GM18511 (cell line): ENCODE data around the gene ZMYND19.
"Not testable (repeated sequence)": the region's sequence is repeated elsewhere in the genome, so short reads cannot be mapped to it uniquely, and the experiment has no call there.

Source experiments
- ATAC-seq: cut with Tn5 transposase; IDR thresholded peaks from one replicate; pipeline ENCODE4 v1.9.1; 2021; ENCODE audit warnings: mild to moderate bottlenecking, moderate library complexity; ENCODE audit not compliant: unreplicated experiment

ZMYND19 gene

GRCh38 chr9:137564134-137564533 lies 26.2 kb downstream of the ZMYND19 start:
- ATAC-seq = no peak

GRCh38 chr9:137558127-137558526 lies 32.2 kb downstream of the ZMYND19 start:
- ATAC-seq = no peak

- no peak for ATAC-seq
These were observed 34.1 kb downstream of the ZMYND19 start for GRCh38 chr9:137556069-137556838.

GRCh38 chr9:137555179-137555578 lies 35.1 kb downstream of the ZMYND19 start:
- no peak for ATAC-seq

GRCh38 chr9:137554349-137554748 lies 36.0 kb downstream of the ZMYND19 start:
- ATAC-seq = no peak

- not testable (repeated sequence) for ATAC-seq
These were observed 36.7 kb downstream of the ZMYND19 start for GRCh38 chr9:137553654-137554053.

GRCh38 chr9:137552022-137552768 lies 38.1 kb downstream of the ZMYND19 start:
- peak; percentile 28 for ATAC-seq

- peak; percentile 79 for ATAC-seq
These were observed 38.9 kb downstream of the ZMYND19 start, which contains the start of gene MRPL41 for GRCh38 chr9:137551264-137552021. Gene MRPL41, plus strand, starts transcription at chr9:137551879. Its CDS starts 203 bp downstream, at chr9:137552082.

- not testable (repeated sequence) for ATAC-seq
These were observed 39.4 kb downstream of the ZMYND19 start for GRCh38 chr9:137550958-137551263.

GRCh38 chr9:137550231-137550621 lies 40.1 kb downstream of the ZMYND19 start, which contains the start of gene PNPLA7:
Gene PNPLA7, minus strand, starts transcription at chr9:137550402. Its CDS starts 205 bp downstream, at chr9:137550197.
- no peak for ATAC-seq

GRCh38 chr9:137547687-137548543 lies 42.4 kb downstream of the ZMYND19 start:
- no peak for ATAC-seq

- ATAC-seq = no peak
These were observed 45.2 kb downstream of the ZMYND19 start for GRCh38 chr9:137545123-137545522.

GRCh38 chr9:137544176-137544760 lies 46.0 kb downstream of the ZMYND19 start:
- no peak for ATAC-seq

GRCh38 chr9:137543237-137543963 lies 46.9 kb downstream of the ZMYND19 start:
- no peak for ATAC-seq

GRCh38 chr9:137542486-137542885 lies 47.8 kb downstream of the ZMYND19 start:
- no peak for ATAC-seq

- no peak for ATAC-seq
These were observed 49.8 kb downstream of the ZMYND19 start for GRCh38 chr9:137540536-137540935.

- ATAC-seq = no peak
These were observed 52.3 kb downstream of the ZMYND19 start for GRCh38 chr9:137538058-137538457.

- ATAC-seq = not testable (repeated sequence)
These were observed 53.6 kb downstream of the ZMYND19 start for GRCh38 chr9:137536594-137537131.

- no peak for ATAC-seq
These were observed 55.2 kb downstream of the ZMYND19 start for GRCh38 chr9:137535120-137535428.
